ENCODE results near the gene MAPKAPK2.

MAPKAPK2 gene

DNA sequence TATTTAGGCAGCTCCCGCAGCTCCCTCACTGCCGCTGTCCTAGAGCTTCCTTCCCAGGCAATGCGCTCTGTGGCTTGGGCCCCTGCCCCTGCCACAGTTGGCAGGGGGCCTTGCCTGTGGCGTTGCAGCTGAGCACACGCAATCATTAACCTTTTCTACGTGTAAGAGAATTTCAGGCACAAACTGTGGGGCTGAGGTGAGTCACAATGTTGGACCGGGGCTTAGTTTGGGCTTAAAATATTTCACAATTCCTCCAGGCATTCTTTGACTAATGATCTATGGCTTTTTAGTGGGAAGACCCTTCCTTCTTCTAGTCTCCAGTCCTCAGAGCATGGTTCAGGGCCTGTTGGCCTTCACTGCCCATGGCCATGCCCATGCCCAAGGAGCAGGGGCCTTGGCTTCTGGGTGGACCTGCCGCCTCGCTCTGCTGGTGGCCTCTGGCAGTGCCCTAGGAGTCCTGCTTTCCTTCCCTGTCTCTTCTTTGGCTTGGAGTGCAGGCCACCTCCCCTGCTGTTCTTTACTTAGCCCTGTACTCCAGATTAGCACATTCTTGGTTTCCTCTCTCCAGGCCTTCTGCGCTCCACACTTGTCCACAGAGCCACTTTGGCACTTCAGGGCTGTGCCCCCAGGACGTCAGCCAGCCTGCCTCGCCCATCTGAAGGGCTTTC lies 39.2 kb downstream of the MAPKAPK2 start:
- no peak for DNase-seq

DNA sequence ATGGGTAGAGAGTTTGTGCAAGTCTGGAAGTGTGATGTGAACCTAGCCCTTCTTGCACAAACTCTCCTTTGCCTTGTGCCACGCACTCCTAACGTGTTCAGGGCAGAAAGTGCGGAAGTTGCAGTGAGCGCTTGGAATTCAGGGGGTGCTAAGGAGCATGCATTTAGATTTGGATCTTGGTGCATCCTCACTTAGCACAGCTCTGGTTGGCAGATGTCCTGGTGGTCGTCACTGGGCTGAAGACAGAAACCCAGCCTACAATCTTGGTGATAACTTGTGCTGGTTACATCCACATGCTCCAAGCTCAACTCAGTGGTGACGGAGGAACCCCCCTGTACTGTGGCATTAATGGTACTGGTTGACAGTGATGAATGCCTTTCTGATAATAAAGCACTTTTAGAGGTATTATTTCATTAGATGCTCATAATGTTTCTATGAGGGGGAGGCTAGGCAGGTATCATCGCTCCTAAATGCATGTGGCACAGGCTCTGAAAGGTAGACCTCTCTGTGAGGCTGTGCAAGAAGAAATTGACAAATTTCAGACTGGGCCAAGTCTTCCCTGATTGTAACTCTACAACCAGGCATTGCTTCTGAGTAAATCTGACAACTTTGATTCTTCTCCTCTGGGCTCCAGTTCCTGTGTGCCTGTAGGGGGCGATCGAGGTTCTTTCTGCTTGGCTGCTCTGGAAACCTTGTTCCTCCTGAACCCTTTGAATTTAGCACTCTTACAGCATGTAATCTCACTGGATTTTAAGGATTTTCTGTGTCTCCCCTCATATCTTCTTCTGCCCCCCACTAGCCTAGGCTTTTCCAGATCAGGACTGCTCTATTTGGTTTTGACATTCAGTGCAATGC lies 40.6 kb downstream of the MAPKAPK2 start:
- DNase-seq: no peak

DNA sequence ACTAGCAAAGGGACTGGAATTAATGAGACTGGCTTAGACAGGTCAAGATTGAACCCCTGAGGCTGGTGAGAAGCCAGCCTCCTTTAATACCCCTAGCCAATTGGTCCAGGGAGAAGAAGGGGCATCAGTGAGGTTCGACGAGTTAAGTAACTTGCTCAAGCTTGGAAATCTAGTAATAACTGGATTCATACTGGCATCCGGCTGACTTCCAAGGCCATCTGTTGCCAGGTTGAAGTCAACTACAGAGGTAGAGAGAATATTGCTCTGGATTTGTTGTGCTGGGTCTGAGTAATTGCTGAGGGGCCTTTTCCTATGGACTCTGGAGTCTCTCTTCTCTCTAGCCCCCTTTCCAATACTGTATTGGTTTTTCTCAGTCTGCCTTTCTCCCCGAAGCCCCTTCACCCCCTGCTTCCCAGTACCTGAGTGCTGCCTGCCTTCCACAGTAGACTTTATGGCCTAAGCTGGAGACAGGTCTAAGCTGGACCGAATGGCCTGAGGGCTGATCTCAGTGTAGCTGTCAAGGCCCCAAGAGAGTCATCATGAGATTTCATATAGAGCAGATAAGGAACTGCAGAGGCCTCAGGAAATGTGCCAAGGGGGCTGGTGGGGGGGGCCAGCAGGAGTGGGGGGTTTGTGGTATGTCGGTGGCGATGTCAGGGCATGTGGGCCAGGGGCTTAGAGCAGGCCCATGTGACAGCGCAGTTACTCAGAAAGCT lies 43.4 kb downstream of the MAPKAPK2 start:
- no peak for DNase-seq

DNA sequence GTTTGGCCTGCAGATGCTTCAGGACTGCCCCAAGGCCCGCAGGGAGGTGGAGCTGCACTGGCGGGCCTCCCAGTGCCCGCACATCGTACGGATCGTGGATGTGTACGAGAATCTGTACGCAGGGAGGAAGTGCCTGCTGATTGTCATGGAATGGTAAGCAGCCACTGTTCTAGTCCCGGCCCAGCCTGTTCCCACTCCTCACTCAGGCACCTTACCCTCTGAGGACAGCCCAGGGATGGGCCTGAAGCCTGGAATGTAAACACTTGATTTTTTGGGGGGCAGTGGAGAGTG lies 43.9 kb downstream of the MAPKAPK2 start:
- DNase-seq: no peak

DNA sequence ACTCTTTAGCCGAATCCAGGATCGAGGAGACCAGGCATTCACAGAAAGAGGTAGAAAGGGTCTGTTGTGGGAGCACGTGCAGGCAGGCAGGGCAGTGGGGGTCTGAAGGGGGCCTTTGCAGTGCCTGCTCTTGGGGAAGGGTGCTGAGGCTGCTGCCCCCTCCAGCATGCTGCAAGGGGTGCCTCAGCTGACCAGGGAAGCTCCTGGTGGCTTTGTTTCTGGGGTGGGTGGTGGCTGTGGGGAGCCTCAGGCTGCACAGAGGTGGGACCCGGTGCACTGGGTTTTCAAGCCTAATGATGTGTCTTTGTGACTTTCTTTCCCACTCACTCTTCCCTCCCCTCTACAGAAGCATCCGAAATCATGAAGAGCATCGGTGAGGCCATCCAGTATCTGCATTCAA lies 44.3 kb downstream of the MAPKAPK2 start:
- DNase-seq: no peak

DNA sequence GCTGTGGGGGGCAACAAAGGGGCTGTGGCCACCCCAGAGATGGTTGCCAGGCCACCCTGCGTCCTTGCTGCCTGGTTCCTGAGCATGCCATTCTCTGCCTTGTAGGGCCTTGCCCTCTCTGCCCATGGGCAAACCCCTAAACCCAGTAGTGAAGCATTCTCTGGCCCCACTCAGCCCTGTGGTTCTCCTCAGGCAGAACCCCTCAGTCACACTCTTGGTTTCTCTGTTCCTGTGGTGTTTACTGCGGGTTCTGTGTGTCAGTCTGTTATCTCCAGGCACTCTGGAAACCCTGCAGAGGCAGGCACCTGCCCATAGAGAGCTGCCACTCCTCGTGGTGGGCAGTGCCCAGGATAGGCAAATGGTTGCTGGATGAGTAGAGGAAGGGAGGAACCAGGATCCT lies 44.8 kb downstream of the MAPKAPK2 start:
- DNase-seq: no peak

DNA sequence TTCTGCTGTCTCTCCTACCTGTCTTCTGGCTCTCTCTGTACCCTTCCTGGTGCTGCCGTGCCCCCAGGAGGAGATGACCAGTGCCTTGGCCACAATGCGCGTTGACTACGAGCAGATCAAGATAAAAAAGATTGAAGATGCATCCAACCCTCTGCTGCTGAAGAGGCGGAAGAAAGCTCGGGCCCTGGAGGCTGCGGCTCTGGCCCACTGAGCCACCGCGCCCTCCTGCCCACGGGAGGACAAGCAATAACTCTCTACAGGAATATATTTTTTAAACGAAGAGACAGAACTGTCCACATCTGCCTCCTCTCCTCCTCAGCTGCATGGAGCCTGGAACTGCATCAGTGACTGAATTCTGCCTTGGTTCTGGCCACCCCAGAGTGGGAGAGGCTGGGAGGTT lies 47.8 kb downstream of the MAPKAPK2 start:
- no peak for DNase-seq

DNA sequence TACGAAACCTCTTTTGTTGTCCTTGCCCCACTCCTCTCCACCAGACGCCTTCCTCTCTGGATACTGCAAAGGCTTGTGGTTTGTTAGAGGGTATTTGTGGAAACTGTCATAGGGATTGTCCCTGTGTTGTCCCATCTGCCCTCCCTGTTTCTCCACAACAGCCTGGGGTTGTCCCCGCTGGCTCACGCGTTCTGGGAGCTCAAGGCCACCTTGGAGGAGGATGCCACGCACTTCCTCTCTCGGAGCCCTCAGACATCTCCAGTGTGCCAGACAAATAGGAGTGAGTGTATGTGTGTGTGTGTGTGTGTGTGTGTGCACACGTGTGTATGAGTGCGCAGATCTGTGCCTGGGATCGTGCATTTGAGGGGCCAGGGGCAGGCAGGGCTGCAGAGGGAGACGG lies 48.3 kb downstream of the MAPKAPK2 start:
- no peak for DNase-seq

DNA sequence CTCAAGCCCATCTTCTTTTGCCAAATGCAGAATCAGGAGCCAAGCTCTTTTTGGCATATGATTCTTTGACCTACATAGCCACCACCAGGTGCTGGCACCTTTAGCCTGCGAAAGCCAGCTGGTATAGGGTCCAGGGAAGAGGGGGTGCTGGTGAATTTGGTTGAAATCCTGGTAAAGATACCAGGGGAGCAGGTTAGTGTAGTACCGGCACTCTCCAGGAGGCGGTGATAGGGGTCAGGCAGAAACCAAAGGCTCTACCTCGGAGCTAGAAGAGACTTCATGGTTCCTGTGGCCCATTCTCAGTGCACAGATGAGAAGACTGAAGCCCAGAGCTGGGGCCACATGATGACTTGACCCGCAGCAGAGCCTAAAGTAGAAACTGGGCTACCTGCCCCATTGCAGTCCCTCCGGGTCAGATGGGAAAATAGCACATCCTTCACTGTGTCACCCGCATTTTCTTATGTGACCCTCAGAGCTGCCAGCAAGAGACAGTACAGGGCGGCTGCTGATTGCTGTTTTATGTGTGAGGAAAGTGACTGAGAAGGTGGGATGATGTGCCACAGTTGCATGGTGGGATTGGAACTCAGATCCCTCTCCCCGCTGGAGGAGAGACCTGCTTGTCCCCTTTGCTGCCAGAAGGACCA lies 49.9 kb downstream of the MAPKAPK2 start:
- DNase-seq: no peak

DNA sequence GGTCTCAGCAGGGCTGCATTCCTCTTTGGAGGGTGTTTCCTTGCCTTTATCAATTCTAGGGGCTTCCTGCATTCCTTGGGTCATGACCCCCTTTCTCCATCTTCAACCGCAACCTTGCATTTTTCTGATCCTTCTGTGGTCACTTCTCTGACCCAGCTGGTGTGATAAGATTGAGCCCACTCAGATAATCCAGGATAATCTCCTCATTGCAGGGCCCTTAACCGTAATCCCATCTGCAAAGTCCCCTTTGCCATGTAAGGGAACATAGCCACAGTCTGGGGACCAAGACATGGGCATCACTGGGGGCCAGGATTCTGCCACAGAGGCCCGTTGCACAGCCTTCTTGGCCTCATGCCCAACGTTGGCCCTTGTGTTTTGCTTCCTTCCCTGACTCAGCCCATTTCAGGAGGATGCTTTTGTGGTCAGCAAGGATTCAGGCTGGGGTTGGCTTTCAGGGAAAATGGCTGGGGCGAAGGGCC lies 50.9 kb downstream of the MAPKAPK2 start:
- DNase-seq: no peak

DNA sequence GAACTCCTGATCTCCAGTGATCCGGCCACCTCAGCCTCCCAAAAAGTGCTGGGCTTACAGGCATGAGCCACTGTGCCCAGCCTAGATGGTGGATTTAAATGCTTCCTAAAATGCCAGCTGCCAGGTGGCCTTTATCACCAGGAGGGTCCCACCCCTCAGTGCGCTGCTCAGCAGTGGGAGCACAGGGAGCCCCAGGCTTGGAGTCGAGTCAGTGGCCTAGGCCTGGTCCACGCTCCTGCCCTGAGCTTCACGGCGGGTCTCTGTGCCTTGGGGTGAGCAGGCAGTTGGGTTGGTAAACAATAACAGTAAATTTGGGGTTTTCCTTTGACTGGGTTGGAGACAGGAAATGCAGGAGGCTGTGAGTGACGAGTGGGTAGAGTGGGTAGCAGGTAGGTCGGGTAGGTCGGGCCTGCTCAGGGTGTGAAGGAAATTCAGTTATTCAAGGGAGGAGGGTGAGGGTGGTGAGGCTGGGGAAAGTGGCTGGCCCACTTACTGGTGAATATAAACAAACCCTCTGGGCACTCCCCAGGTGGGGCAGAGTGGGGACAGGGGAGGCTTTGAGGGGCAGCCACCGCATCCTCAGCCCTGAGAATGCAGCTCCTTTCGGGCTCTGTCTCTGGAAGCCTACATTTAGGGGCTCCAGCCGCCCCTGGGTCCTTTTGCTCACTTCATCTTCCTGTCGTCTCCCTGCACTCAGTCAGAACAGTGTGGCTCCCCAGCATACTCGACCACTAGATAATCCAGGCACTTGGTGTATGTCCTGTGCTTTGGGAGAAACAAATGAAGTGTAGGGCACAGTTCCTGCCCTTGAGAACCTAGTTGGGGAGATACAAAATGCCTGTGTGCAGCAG lies 52.4 kb downstream of the MAPKAPK2 start:
- DNase-seq: no peak

DNA sequence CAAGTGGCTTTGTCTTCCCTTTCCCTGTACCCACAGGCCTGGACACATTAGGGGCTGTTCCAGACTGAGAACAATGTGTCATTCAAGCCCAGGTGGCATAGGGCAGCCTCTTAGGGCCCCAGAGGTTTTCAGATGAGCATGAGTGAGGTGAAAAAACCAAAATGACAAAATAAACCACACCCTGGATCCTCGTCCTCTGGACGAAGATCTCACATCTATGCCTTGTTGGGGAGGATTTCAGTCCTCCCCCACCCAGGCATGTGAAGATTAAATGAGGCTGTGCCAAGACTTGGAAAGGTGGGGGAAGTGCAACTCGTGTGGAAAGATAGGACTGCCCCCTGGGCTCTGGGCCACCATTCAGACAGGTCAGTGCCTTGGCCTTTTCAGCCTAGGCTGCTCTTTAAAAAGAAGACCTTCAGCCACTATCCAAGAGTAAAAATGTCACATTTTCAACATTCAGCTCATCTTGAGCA lies 53.1 kb downstream of the MAPKAPK2 start:
- no peak for DNase-seq

DNA sequence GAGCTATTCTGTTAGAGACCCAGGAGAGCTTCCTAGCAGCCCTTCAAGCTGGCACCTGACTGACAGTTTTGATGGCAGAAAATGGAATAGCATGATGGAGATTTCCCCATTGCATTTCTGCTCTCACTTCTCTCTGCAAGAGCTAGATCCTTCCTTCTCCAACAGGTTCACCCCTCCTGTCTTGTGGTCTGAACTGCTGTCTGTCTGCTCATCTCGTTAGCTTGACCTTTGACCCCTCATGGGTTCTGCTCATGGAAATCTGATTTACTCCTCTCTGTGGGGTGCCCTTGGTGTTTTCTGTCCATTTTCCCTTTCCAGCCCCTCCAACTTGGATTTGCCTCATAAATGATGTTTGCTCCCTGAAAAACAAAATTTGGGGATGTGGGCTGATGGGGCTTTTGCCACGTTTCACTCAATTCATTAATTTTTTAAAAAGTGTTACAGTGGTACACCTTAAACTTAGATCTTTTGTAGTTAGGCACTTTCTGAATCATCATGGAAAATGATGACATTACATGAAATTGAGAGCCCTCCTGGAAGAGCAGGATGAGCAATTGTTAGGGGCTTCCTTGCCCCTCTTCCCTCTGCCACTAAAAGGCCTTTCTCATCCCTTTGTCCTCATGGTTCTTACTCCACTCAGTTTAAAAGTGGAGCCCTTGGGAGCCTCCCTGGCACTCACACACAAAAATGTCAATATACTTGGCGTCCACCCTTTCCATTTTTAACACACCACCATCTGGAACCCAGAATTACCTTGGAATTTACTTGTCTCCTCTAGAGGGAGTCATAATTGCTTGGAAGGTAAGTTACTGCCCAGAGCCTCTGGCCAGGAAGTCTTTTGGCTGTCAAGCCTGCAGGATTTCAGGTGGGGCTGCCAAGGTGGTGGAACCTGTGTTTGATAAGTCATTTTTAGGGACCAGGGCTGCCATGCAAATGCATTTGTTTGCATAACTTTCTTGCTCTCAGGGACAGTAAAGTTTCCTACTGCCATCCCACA lies 54.0 kb downstream of the MAPKAPK2 start:
- DNase-seq: no peak

DNA sequence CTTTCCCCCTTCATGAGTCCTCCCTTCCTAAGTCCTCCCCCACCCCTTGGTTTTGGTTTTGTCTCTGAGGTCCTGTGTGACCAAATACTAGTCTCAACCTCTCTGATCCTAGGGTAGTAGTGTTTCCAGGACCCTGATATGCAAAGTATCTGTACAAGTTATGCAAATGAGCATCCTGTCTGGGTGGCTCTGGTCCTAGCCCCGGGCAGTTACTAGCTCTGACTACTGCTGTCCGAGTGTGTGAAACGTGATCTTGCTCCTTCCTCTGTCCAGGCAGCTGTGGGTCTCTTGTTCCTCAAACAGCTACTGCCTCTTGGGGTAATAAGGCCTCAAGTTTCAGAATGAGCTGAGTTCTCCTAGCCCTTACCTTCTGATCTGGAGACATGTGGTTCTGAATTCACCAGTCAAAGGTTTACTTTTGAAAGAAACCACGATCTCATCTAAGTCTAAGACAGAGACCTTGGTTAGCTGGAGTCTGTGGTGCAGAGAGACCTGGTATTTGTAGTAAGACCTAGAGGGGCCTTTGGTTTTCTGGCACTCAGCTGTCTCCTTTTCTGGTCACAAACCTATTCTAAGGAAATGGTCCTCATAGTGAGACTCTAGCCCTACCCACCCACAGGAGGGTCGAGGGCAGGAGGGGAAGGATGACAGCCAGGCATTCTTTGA lies 54.8 kb downstream of the MAPKAPK2 start:
- no peak for DNase-seq

DNA sequence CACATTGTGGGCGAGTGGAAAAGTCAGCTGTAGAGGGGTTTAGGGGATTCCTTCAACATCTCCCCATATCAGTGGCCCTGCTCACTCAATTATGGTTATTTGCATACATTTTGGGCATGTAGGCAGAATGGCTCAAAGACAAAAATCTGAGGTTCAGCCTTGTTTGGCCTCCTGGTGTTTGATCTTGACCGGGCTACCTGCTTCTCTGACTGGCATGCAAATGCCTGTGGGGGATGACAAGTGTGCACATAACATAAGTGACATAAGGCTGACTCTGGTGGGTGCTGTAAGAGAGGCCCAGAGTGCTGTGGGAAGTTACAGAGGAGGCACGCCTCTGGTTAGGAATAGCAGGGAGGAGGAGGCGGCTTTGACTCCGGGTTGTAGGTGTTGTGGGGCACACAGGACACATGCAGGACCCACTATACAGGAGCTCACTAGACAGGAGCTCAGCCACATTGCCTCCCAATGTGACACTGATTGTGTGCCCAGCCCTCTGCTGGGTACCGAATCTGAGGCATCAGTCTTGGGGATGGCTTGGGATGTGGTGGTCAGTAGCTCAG lies 56.5 kb downstream of the MAPKAPK2 start:
- DNase-seq: no peak

DNA sequence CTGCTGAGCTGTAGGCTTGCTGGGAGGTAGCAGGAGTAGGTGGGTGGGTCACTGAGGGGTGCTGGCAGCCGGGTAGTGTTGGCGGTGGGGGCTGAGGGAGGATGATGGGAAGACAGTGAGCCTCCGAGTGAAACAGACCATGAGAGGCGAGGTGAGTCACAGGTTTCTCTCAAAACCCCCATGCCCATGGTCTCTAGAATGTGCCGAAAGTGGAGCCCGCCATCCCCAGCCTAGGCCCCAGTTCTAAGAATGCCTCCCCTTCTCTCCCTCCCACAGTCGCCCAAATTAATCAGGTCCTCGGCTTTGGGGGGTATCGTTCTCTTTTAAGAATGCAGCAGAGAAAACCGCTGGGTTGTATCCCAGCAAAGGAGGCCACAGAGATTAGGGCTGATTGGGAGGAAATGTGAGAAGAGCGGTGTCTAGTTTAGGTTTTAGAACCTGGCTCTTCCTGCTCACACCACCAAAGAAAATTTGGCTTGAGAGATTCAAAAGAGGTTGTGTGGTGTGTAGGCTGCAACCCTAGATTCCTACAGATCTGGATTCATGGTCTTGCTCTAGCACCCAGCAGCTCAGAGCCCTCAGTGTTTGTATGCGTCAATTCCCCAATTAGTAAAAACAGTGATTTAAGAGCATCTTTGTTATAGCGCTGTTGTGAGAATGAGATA lies 58.1 kb downstream of the MAPKAPK2 start:
- DNase-seq: no peak

DNA sequence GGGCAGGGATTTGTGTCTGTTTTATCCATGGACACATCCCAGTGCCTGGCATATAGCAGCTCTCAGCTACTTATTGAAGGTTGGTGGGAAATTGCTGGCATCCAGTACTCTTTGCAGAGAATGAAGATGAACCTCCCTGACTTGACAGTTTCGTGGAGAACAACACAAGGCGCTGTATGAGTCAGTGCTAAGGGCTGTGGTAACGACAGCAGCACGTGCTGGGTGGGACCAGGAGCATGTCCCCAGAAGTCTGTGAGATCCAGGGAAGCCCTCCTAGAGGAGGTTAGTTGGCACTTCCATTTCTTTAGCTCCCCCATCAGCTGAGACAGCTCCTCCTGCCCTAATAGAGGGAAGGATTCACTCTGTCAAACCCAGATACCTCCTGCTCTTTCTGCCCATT lies 60.0 kb downstream of the MAPKAPK2 start:
- no peak for DNase-seq

DNA sequence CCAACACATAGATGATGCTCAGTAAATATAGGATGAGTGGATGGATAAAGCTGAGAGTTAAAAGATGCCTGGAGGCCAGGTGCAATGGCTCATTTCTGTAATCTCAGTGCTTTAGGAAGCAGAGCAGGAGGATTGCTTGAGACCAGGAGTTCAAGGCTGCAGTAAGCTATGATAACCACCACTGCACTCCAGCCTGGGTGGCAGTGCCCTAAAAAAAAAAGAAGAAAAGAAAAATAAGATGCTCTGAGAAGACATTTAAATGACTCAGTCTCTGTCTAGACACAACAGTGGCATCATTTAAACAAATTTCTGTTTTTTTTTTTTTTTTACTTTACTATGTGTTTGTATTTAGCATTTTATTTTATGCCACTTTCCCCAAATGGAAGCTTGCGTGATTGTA lies 60.6 kb downstream of the MAPKAPK2 start:
- DNase-seq: no peak

DNA sequence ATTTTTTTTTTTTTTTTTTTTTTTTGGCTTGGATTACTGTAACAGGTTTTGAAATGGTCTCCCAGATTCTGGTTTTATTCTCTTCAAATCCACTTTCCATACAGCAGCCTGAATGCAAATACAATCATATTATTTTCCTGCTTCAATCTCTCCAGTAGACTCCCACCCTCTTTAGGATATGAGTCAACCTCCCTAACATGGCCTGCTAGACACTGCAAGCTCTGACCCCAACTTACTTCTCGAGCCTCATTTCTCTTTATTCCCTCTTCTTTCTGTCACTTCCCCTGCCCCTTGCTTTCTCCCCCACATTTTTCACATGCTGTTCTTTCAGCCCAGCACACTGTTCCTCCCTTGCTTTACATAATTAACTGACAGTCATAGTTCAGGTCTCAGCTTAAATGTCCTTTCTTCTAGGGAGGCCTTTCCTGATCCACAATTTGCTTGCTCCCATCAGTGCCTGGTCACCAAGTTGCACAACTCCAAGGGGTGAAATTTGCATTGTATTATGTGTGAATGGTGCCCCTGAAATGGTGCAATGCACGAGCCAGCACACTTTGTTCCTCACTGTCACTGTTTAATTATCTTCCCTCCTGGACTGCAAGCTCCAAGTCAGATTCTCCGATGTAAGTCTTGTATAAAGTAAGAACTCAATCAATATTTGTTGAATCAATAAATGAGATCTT lies 63.8 kb downstream of the MAPKAPK2 start:
- DNase-seq: no peak

Measured in GDM1 (cell line).